Fibroblast of lung (primary cell): ENCODE data around the gene CPE. TPM values are rescaled to one million over a fixed set of nuclear protein-coding genes. Genes with fewer than 3 reads are reported as not detected.

Experiments
- DNase-seq, 2 donors: peaks; one replicate each; pipeline versions ENCODE4 v3.0.0 to v3.0.0-alpha.2; 2010; ENCODE audit warnings: low read depth in 2 of 2
- H2AFZ ChIP-seq: 2 replicates; pipeline ENCODE4 v1.5.1; 2012; ENCODE audit warnings: low read length, control low read depth, inconsistent platforms
- H3K27ac ChIP-seq: 2 replicates; pipeline ENCODE4 v1.5.1; 2011; ENCODE audit warnings: low read length, control low read depth; ENCODE audit not compliant: insufficient read depth
- H3K27me3 ChIP-seq: 2 replicates; pipeline ENCODE4 v1.5.1; 2011; ENCODE audit warnings: mild to moderate bottlenecking, low read length; ENCODE audit not compliant: control insufficient read depth, insufficient read depth
- H3K36me3 ChIP-seq: 2 replicates; pipeline ENCODE4 v1.5.1; 2011; ENCODE audit warnings: low read length; ENCODE audit not compliant: control insufficient read depth, insufficient read depth
- H3K4me1 ChIP-seq: 2 replicates; pipeline ENCODE4 v1.5.1; 2011; ENCODE audit warnings: low read length; ENCODE audit not compliant: control insufficient read depth, insufficient read depth; ENCODE audit errors: extremely low read depth
- H3K4me2 ChIP-seq: 2 replicates; pipeline ENCODE4 v1.5.1; 2011; ENCODE audit warnings: low read length, control low read depth; ENCODE audit not compliant: insufficient read depth; ENCODE audit errors: extremely low read depth
- H3K4me3 ChIP-seq, 4 experiments: fragments of 200-600 bp in 1 of 4; sonication (generic) in 1 of 4; replicated peaks in 1 of 4; 2 replicates each; pipeline ENCODE4 v1.5.1; 2011 to 2016; ENCODE audit warnings: low read length in 4 of 4, low read depth in 3 of 4, mild to moderate bottlenecking in 3 of 4, control low read depth in 2 of 4, inconsistent platforms in 1 of 4, mixed read lengths in 1 of 4; ENCODE audit not compliant: insufficient read depth in 1 of 4; ENCODE audit errors: control extremely low read depth in 1 of 4
- H3K79me2 ChIP-seq: 2 replicates; pipeline ENCODE4 v1.5.1; 2012; ENCODE audit warnings: mild to moderate bottlenecking, low read length, inconsistent platforms; ENCODE audit not compliant: control insufficient read depth, insufficient read depth
- H3K9ac ChIP-seq: 2 replicates; pipeline ENCODE4 v1.5.1; 2011; ENCODE audit warnings: mild to moderate bottlenecking, low read length, control low read depth; ENCODE audit not compliant: insufficient read depth
- H3K9me3 ChIP-seq: 2 replicates; pipeline ENCODE4 v1.5.1; 2012; ENCODE audit warnings: low read depth, low read length; ENCODE audit not compliant: control insufficient read depth, insufficient read depth
- H4K20me1 ChIP-seq: 2 replicates; pipeline ENCODE4 v1.5.1; 2011; ENCODE audit warnings: low read length; ENCODE audit not compliant: control insufficient read depth, insufficient read depth; ENCODE audit errors: extremely low read depth
- EZH2 ChIP-seq: IDR thresholded peaks from 2 replicates; pipeline ENCODE4 v1.5.1; 2012; ENCODE audit warnings: low read length, control low read depth, mild to moderate bottlenecking; ENCODE audit errors: missing control alignments
- polyA plus RNA-seq, 2 donors: library from polyadenylated mRNA; depleted of rRNA in 1 of 2; stranded (reverse) in 1 of 2; unstranded in 1 of 2; fragments of >200 nt; gene quantifications; 2 replicates each; pipeline ENCODE4 v1.2.1, GENCODE V29; 2011 to 2012; ENCODE audit warnings: missing spikeins in 1 of 2
- total RNA-seq: library from RNA; depleted of rRNA; stranded (reverse); fragments of >200 nt; gene quantifications from 2 replicates; pipeline ENCODE4 v1.2.1, GENCODE V29; 2014
- TF ChIP-seq, protein P1 (sequence below), 2 donors: IDR thresholded peaks in 1 of 2; conservative IDR thresholded peaks in 1 of 2; 1 replicate in 1 of 2; 2 replicates in 1 of 2; pipeline ENCODE4 v1.5.1; 2011 to 2012; ENCODE audit warnings: low read length in 2 of 2, control low read depth in 1 of 2, inconsistent platforms in 1 of 2, low read depth in 1 of 2, mild to moderate bottlenecking in 1 of 2

CPE gene
- total and polyA plus RNA-seq, 2 donors (not counting 1 experiment from before 2014, with no cell fraction given): 20.2 to 51.7 TPM

DNA sequence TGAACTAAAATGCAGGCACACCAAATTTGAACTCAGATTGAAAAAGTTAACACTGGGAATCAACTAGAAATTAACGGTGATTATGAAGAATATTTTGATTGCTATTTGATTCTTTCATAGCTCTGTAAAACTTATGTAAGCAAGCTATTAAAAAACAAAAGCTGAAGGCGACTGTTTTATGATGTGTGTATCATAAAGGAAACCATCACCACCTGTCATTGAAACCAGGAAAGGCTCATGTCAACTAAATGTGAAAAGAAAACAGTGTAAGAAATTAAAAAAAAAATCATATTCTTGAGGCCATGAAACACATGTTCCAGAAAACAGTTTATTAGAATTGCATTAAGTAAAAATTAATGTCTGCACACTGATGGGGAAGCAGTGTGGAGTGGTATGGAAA is 24.2 kb downstream of the CPE start:
- Histone ChIP-seq H3K27me3 (no peaks in the 10 kb centered on the region), H3K27ac (no peak overlapping the region), H3K4me2 (no peak overlapping the region), H3K79me2 (no peaks in the 10 kb centered on the region), H3K4me3 (no peak overlapping the region), H3K9ac (no peak overlapping the region), H2AFZ (no peak overlapping the region), H3K36me3 (no peaks in the 10 kb centered on the region), H4K20me1 (no peaks in the 10 kb centered on the region), H3K9me3 (no peaks in the 10 kb centered on the region), H3K4me1 (no peaks in the 10 kb centered on the region)
- DNase-seq: no peak
- TF ChIP-seq, protein P1, sequence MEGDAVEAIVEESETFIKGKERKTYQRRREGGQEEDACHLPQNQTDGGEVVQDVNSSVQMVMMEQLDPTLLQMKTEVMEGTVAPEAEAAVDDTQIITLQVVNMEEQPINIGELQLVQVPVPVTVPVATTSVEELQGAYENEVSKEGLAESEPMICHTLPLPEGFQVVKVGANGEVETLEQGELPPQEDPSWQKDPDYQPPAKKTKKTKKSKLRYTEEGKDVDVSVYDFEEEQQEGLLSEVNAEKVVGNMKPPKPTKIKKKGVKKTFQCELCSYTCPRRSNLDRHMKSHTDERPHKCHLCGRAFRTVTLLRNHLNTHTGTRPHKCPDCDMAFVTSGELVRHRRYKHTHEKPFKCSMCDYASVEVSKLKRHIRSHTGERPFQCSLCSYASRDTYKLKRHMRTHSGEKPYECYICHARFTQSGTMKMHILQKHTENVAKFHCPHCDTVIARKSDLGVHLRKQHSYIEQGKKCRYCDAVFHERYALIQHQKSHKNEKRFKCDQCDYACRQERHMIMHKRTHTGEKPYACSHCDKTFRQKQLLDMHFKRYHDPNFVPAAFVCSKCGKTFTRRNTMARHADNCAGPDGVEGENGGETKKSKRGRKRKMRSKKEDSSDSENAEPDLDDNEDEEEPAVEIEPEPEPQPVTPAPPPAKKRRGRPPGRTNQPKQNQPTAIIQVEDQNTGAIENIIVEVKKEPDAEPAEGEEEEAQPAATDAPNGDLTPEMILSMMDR (conservative IDR thresholded peaks at IDR 0.05 in 1 of 2, IDR thresholded peaks at IDR 0.05 in 1 of 2; ENCODE audit: low read depth in 1 of 2, low read length in 2 of 2): no peak
- TF ChIP-seq EZH2: no peak

DNA sequence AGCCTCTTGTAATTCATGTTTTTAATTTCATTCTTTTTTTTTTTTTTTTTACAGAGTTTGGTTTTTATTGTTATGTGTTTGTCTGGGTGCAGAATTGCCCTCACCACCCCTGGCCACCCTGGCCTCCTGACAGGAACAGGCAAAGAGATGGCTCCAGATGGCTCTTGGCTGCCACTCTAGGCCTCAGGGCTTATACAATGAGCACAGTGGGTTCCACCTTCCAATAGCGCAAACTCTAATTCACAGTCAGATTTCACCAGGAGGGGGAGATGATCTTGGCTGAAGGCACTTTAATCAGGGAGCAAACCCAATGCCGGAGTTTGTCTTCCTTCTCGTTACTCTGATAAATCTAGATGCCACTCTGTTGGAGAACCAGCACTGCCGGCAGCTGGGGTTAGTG is 24.8 kb downstream of the CPE start:
- no peak overlapping the region for H3K9ac ChIP-seq
- H3K4me1 ChIP-seq: no peaks in the 10 kb centered on the region
- no peaks in the 10 kb centered on the region for H4K20me1 ChIP-seq
- no peak overlapping the region for H3K4me2 ChIP-seq
- no peaks in the 10 kb centered on the region for H3K79me2 ChIP-seq
- no peak overlapping the region for H3K27ac ChIP-seq
- H3K27me3 ChIP-seq: no peaks in the 10 kb centered on the region
- TF ChIP-seq, protein P1 (conservative IDR thresholded peaks at IDR 0.05 in 1 of 2, IDR thresholded peaks at IDR 0.05 in 1 of 2; ENCODE audit: low read depth in 1 of 2, low read length in 2 of 2): no peak
- TF ChIP-seq EZH2: no peak
- no peak for DNase-seq
- H3K4me3 ChIP-seq: no peak overlapping the region
- no peaks in the 10 kb centered on the region for H3K9me3 ChIP-seq
- no peak overlapping the region for H2AFZ ChIP-seq
- no peaks in the 10 kb centered on the region for H3K36me3 ChIP-seq

DNA sequence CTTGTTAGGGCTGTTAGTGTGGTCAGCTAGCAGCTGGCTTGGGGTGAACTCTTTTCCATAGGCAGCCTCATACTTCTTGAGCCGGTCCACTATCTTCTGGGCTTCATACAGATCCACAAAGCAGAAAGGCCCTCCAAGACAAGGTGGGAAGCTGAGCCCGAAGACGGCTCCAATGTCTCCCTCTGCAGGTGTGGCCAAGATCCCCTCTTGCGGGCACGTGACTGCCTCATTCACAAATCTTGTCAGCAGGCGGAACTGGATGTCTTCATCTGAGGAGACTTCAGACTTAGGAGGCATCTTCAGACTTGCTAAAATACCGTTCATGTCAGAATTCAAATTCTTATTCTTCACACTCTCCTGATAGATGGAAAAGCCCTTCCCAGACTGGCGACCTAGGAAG is 25.3 kb downstream of the CPE start:
- TF ChIP-seq EZH2: no peak
- TF ChIP-seq, protein P1 (conservative IDR thresholded peaks at IDR 0.05 in 1 of 2, IDR thresholded peaks at IDR 0.05 in 1 of 2; ENCODE audit: low read depth in 1 of 2, low read length in 2 of 2): no peak
- Histone ChIP-seq H3K4me2 (no peak overlapping the region), H3K9me3 (no peaks in the 10 kb centered on the region), H2AFZ (no peak overlapping the region), H3K4me1 (no peaks in the 10 kb centered on the region), H3K4me3 (no peak overlapping the region), H3K79me2 (no peaks in the 10 kb centered on the region), H3K27ac (no peak overlapping the region), H3K36me3 (no peaks in the 10 kb centered on the region), H3K9ac (no peak overlapping the region), H4K20me1 (no peaks in the 10 kb centered on the region), H3K27me3 (no peaks in the 10 kb centered on the region)
- DNase-seq: no peak
